Heart left ventricle (tissue), 13 donors: ENCODE measurements around the gene RPRD1A.

ENCODE experiments used
- POLR2A ChIP-seq, 2 donors: fragments of 450-650 bp; IDR thresholded peaks; one replicate each; pipeline ENCODE4 v1.6.1; 2017; ENCODE audit warnings: antibody characterized with exemption in 2 of 2, mild to moderate bottlenecking in 2 of 2, moderate library complexity in 2 of 2
- TF ChIP-seq, protein P1 (sequence below), 12 donors: fragments of 200-600 bp; sonication (generic) in 4 of 12; IDR thresholded peaks; one replicate each; pipeline versions ENCODE4 v1.5.0 to v1.8.0; 2018 to 2022; ENCODE audit warnings: antibody characterized with exemption in 12 of 12, mild to moderate bottlenecking in 5 of 12
- donor health status: ischemic (EF 13 %, LVEDD 7.1; RV severe dilation, severe dysfunction).
- donor health status: DM: no; HTN: yes; CAD: no.
- donor health status: DM: no; HTN: no; CAD: no.
- donor health status: ischemic (EF 25% LVEDD 6.9; RV normal size, moderate dysfunction).
- donor health status: ischemic (EF 25% LVEDD 5.7; RV mildly dilated, moderate dysfunction).
- donor health status: ischemic (EF 35%, LVEDD 5.7; RV mildly dilated, moderate dysfunction).
- donor health status: nonischemic (EF 11% LVEDD 7.7; RV severe dilation, severe dysfunction).
- donor health status: DM: yes; HTN: yes; CAD: no.
- donor health status: PGD.
- donor health status: ischemic (EF 29% LVEDD 5.4; RV normal size, mild dysfunction).
- donor health status: nonischemic (EF 23%, LVEDD 6.1; RV moderate dilation, normal function).

DNA sequence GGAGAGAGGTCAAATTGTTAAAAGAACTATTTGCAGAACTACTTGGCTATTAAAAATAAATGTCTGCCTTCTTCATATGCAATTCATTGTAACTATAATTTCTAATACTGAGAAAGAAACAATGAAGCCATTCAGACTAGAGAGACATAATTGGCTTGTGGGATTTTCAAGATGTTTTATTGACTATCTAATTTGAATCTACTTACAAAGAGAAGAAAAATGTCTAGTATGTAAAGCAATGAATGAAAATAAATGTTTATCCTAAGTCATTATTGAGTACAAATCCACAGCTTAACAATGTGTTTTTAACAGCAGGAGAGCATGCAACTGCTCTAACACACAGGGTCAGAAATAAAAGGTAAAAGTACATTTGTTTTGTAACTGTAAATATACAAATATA is 75.7 kb downstream of the RPRD1A start:
- TF ChIP-seq, protein P1, sequence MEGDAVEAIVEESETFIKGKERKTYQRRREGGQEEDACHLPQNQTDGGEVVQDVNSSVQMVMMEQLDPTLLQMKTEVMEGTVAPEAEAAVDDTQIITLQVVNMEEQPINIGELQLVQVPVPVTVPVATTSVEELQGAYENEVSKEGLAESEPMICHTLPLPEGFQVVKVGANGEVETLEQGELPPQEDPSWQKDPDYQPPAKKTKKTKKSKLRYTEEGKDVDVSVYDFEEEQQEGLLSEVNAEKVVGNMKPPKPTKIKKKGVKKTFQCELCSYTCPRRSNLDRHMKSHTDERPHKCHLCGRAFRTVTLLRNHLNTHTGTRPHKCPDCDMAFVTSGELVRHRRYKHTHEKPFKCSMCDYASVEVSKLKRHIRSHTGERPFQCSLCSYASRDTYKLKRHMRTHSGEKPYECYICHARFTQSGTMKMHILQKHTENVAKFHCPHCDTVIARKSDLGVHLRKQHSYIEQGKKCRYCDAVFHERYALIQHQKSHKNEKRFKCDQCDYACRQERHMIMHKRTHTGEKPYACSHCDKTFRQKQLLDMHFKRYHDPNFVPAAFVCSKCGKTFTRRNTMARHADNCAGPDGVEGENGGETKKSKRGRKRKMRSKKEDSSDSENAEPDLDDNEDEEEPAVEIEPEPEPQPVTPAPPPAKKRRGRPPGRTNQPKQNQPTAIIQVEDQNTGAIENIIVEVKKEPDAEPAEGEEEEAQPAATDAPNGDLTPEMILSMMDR (IDR thresholded peaks at IDR 0.05): no peak
- no peak for TF ChIP-seq POLR2A (IDR thresholded peaks at IDR 0.05)
